LoVo (cell line): ENCODE data around the gene NEU1.
"Not testable (repeated sequence)": the region's sequence is repeated elsewhere in the genome, so short reads cannot be mapped to it uniquely, and the experiment has no call there.

Experiments used
- DNase-seq: peaks from one replicate; pipeline ENCODE4 v3.0.0-alpha.2; 2016; ENCODE audit warnings: low spot score

The NEU1 gene

GRCh38 chr6:31874084-31874670, 11.6 kb upstream of the NEU1 start:
- no peak for DNase-seq

GRCh38 chr6:31871046-31871659, 8.5 kb upstream of the NEU1 start:
- no peak for DNase-seq

GRCh38 chr6:31870385-31870921, 7.8 kb upstream of the NEU1 start:
- DNase-seq = no peak

- DNase-seq = no peak
Observed at GRCh38 chr6:31869343-31869742, 6.7 kb upstream of the NEU1 start.

- DNase-seq = not testable (repeated sequence)
Observed at GRCh38 chr6:31868658-31868971, 6.0 kb upstream of the NEU1 start.

- DNase-seq = no peak
Observed at GRCh38 chr6:31865205-31866118, 2.8 kb upstream of the NEU1 start.

GRCh38 chr6:31864818-31865204, 2.2 kb upstream of the NEU1 start:
- no peak for DNase-seq

- not testable (repeated sequence) for DNase-seq
Observed at GRCh38 chr6:31864123-31864562, 1.5 kb upstream of the NEU1 start.

- DNase-seq = no peak
Observed at GRCh38 chr6:31861919-31862343, 690 bp downstream of the NEU1 start.

- no peak for DNase-seq
Observed at GRCh38 chr6:31861150-31861549, 1.5 kb downstream of the NEU1 start.

- DNase-seq = no peak
Observed at GRCh38 chr6:31860349-31860748, 2.3 kb downstream of the NEU1 start.

GRCh38 chr6:31859923-31860322, 2.7 kb downstream of the NEU1 start:
- no peak for DNase-seq

- no peak for DNase-seq
Observed at GRCh38 chr6:31858707-31859106, 3.9 kb downstream of the NEU1 start.

GRCh38 chr6:31857774-31858173, 4.8 kb downstream of the NEU1 start:
- DNase-seq = not testable (repeated sequence)

GRCh38 chr6:31851980-31852718, 10.5 kb downstream of the NEU1 start:
- DNase-seq = not testable (repeated sequence)

GRCh38 chr6:31851485-31851832, 11.2 kb downstream of the NEU1 start:
- no peak for DNase-seq

- no peak for DNase-seq
Observed at GRCh38 chr6:31850765-31851484, 11.7 kb downstream of the NEU1 start.

GRCh38 chr6:31847276-31847978, 15.2 kb downstream of the NEU1 start:
- DNase-seq = no peak

GRCh38 chr6:31844507-31844906, 18.1 kb downstream of the NEU1 start:
- no peak for DNase-seq

- DNase-seq = no peak
Observed at GRCh38 chr6:31842053-31842452, 20.6 kb downstream of the NEU1 start.

- not testable (repeated sequence) for DNase-seq
Observed at GRCh38 chr6:31839779-31840126, 22.9 kb downstream of the NEU1 start.
